GM19463 (cell line): Measurements from ENCODE around the gene KIF6.
A peak's percentile ranks its signal among the peaks of the same experiment; 100 is the strongest.
"Not testable (repeated sequence)": the region's sequence is repeated elsewhere in the genome, so short reads cannot be mapped to it uniquely, and the experiment has no call there.

ENCODE experiments used
- ATAC-seq: cut with Tn5 transposase; IDR thresholded peaks from one replicate; pipeline ENCODE4 v1.9.1; 2021; ENCODE audit warnings: mild to moderate bottlenecking, moderate library complexity; ENCODE audit not compliant: unreplicated experiment

The KIF6 gene

GRCh38 chr6:39302669-39303424 is 422.4 kb downstream of the KIF6 start:
- peak; percentile 82 for ATAC-seq

- ATAC-seq = no peak
These were observed 423.2 kb downstream of the KIF6 start for GRCh38 chr6:39302011-39302410.

- ATAC-seq = no peak
These were observed 423.6 kb downstream of the KIF6 start for GRCh38 chr6:39301606-39302005.

GRCh38 chr6:39300739-39301138 is 424.5 kb downstream of the KIF6 start:
- no peak for ATAC-seq

GRCh38 chr6:39298061-39298460 is 427.1 kb downstream of the KIF6 start:
- no peak for ATAC-seq

GRCh38 chr6:39296745-39297640 is 428.2 kb downstream of the KIF6 start:
- ATAC-seq = no peak

- ATAC-seq = no peak
These were observed 429.6 kb downstream of the KIF6 start for GRCh38 chr6:39295611-39296011.

- ATAC-seq = no peak
These were observed 430.3 kb downstream of the KIF6 start for GRCh38 chr6:39294899-39295298.

GRCh38 chr6:39294133-39294532 is 431.1 kb downstream of the KIF6 start:
- ATAC-seq = no peak

GRCh38 chr6:39292637-39293036 is 432.6 kb downstream of the KIF6 start:
- no peak for ATAC-seq

GRCh38 chr6:39289490-39289889 is 435.7 kb downstream of the KIF6 start:
- no peak for ATAC-seq

GRCh38 chr6:39287601-39288000 is 437.6 kb downstream of the KIF6 start:
- ATAC-seq = no peak

- ATAC-seq = not testable (repeated sequence)
These were observed 438.6 kb downstream of the KIF6 start for GRCh38 chr6:39286596-39286995.

GRCh38 chr6:39282774-39283173 is 442.4 kb downstream of the KIF6 start:
- no peak for ATAC-seq

GRCh38 chr6:39281312-39281980 is 443.8 kb downstream of the KIF6 start:
- no peak for ATAC-seq

GRCh38 chr6:39280247-39280731 is 444.9 kb downstream of the KIF6 start:
- no peak for ATAC-seq
